AG04449 (cell line): Measurements from ENCODE around the gene LYAR.

ENCODE experiments used
- CTCF ChIA-PET: fragments of 350-600 bp; formaldehyde crosslinking; extraction: SDS; loops from one replicate; lab custom pipeline; 2021; ENCODE audit warnings: antibody characterized with exemption; lab: Yijun Ruan, JAX
- POLR2A ChIA-PET: fragments of 400-600, 350-600 bp; formaldehyde crosslinking; extraction: SDS; loops from one replicate; lab custom pipeline; 2020; ENCODE audit warnings: antibody characterized with exemption, inconsistent platforms; lab: Yijun Ruan, JAX
- DNase-seq: peaks from one replicate; pipeline ENCODE4 v3.0.0-alpha.2; 2010; ENCODE audit warnings: low read depth, low spot score
- H3K4me3 ChIP-seq: 2 replicates; pipeline ENCODE4 v1.5.1; 2011; ENCODE audit warnings: low read depth, mild to moderate bottlenecking, control low read depth, low read length
- TF ChIP-seq, protein P1 (sequence below): IDR thresholded peaks from one replicate; pipeline ENCODE4 v1.5.1; 2011; ENCODE audit warnings: mild to moderate bottlenecking, moderate library complexity, low read length, control low read depth, inconsistent platforms; ENCODE audit not compliant: insufficient read depth; ENCODE audit errors: missing control alignments

Gene LYAR

DNA sequence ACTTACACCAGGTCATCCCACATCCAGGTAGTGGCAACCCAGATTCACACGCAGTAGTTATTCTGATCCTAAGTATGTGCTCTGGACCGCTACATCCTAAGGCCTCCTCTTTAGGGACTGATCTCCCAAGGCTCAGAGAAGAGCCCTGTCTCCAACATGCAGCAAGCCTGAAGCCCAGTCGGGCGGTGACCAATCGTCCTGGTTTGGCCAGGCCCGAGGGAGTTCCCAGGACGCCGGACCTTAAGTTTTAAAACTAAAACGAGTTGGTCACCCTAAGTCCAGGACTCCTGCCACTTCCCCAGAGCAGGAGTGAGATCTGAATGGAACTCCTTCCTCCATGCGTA lies 385 bp downstream of the LYAR start:
- POLR2A ChIA-PET, result interaction anchor here (0.6 kb wide), 1 partner anchor 1092 kb away, joined by 3 read pairs; no protein-coding TSS in a partner anchor
- CTCF ChIA-PET, result interaction anchor here (0.7 to 1.1 kb wide), 4 partner anchors 8 to 141 kb away, joined by 3 to 4 read pairs (median 3); no protein-coding TSS in a partner anchor
- TF ChIP-seq, protein P1, sequence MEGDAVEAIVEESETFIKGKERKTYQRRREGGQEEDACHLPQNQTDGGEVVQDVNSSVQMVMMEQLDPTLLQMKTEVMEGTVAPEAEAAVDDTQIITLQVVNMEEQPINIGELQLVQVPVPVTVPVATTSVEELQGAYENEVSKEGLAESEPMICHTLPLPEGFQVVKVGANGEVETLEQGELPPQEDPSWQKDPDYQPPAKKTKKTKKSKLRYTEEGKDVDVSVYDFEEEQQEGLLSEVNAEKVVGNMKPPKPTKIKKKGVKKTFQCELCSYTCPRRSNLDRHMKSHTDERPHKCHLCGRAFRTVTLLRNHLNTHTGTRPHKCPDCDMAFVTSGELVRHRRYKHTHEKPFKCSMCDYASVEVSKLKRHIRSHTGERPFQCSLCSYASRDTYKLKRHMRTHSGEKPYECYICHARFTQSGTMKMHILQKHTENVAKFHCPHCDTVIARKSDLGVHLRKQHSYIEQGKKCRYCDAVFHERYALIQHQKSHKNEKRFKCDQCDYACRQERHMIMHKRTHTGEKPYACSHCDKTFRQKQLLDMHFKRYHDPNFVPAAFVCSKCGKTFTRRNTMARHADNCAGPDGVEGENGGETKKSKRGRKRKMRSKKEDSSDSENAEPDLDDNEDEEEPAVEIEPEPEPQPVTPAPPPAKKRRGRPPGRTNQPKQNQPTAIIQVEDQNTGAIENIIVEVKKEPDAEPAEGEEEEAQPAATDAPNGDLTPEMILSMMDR, result no peak
- no peak for DNase-seq
- peak overlapping the region; percentile 96 for H3K4me3 ChIP-seq

DNA sequence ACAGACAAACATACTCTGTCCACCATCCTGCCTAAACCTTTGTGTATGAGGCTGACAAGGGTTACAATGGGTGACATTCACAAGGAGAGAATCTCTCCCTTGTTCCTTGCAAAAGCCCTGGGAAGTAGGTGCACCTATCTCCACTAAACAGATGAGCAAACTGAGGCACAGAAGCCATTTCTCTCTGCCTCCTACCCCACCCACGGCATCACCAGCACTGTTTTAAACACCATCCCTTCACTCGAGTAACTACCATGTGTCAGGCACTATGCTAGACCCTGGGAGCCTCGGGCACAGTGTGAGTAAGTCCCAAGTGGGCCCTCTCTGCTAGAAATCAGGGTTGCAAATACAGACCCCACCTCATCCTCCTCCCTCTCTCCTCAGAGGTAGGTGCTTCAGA lies 899 bp downstream of the LYAR start:
- ChIA-PET CTCF (no interaction called here), POLR2A (no interaction called here)
- TF ChIP-seq, protein P1, result no peak
- H3K4me3 ChIP-seq, result peak overlapping the region; percentile 96
- DNase-seq, result no peak

DNA sequence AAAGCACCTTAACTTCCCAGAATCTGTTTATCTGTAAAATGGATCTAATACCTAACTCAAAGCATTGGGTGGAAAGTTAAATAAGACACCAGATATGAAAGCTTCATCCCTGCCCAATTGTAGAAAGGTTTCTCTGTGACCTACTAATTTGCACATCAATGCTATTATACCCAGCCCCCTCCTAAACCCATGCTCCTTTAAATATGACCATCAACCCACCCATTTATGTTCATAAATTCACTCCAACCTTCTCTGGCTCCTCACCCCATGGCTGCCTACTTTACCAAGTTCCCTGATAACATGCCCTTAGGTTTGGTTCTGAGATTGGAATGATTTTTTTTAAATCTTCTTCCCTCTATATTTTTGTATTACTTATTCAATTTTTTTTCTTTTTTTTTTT lies 1.9 kb downstream of the LYAR start:
- CTCF ChIA-PET, result interaction anchor here (1.0 kb wide), 1 partner anchor 28 kb away, joined by 3 read pairs; no protein-coding TSS in a partner anchor

DNA sequence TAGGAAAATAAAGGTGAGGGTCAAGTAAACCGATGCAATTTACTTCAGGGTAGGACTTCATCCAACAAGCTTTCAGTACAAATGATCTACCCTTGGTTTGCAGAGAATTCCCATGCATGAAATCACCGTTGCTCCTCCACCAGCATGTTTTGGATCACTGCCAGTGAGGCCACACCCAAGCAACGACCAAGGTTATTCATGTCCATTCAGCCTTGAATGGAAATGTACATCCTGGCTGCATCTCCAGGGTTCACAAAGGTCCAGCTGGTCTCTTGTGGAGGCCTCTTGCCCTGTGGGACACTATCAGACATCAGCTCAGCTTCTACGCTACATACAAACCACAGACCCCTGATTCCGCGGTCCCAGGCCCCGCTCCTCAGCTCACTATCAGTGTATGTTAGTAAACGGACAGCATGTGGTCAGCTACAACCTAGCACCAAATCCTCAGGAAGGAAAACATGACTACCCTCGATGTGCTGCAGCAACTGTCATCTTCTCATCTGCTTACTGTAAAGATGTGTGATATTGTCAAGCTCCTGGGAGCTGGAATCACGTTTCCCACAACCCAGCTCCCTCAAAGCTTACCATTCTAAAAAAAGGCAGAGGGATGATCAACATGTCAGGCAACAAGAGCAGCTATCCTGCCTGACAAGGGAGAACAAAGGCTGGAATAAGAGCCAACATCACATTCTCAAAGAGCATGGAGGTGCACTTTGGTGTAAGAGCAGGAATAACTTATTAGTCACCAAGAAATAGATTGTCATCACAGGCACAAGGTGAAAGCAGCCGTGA lies 4.9 kb downstream of the LYAR start:
- no peak for DNase-seq
- H3K4me3 ChIP-seq, result no peak overlapping the region
- POLR2A ChIA-PET, result interaction anchor here (0.9 kb wide), 1 partner anchor 37 kb away, joined by 4 read pairs; the partner anchor contains the start of gene TMEM128
- CTCF ChIA-PET, result interaction anchor here (0.7 to 1.8 kb wide), 3 partner anchors 25 to 235 kb away, joined by 4 to 5 read pairs (median 4); no protein-coding TSS in a partner anchor
- TF ChIP-seq, protein P1, result no peak

More for the DNA sequence above, 1.9 kb downstream of the LYAR start:
- POLR2A ChIA-PET, result no interaction called here
- TF ChIP-seq, protein P1, result no peak
- H3K4me3 ChIP-seq, result no peak overlapping the region
- no peak for DNase-seq

DNA sequence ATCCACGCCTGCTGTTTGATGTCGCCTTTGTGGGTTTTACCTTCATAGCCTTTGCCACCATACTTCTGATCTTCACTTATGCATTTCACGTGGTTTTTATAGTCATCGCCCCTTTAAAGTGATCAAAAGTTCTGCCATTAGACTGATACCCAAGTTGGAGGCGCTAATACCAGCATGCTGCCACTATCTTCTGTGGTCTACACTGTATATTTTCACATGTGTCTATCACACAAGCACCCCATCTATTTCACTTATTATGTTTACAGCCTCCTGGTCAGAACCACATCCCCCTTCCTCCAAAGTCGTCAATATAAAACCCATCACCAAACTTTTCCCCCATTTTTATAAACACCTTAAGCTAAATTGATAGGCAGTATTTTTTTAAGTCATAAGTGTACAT lies 8.2 kb downstream of the LYAR start:
- no peak overlapping the region for H3K4me3 ChIP-seq
- POLR2A ChIA-PET, result interaction anchor here (1.6 kb wide), 1 partner anchor 16 kb away, joined by 3 read pairs; no protein-coding TSS in a partner anchor
- TF ChIP-seq, protein P1, result no peak
- CTCF ChIA-PET, result interaction anchor here (1.2 to 1.4 kb wide), 2 partner anchors 8 to 22 kb away, joined by 3 to 4 read pairs; partner anchors contain the start of genes LYAR and ZBTB49
- no peak for DNase-seq

DNA sequence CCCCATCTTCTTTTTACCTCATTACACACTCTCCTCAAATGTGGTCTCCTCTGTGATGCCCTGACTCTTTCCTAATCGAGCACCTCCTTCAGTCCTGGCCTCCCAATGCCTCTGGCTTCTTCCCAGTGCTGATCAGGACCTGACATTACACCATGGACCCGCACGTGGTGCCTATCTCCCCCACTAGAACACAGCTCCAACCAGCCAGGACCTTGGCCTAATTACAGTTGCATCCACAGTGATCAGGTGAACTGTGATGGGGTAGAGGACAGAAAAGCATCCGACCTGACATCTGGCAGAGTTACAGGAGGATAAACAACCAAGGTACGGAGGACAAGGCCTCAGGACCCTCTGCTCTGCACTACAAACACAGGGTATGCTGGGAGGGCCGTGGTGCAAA lies 12.4 kb downstream of the LYAR start:
- no peak for DNase-seq
- ChIA-PET POLR2A (no interaction called here), CTCF (interaction anchor here (0.7 kb wide), 1 partner anchor 26 kb away, joined by 5 read pairs; no protein-coding TSS in a partner anchor)
- H3K4me3 ChIP-seq, result no peak overlapping the region
- TF ChIP-seq, protein P1, result no peak
